HEK293T (cell line): ENCODE measurements around the gene KRT23.

Experiments used
- ARNT ChIP-seq: fragments of 450-650 bp; IDR thresholded peaks from 2 replicates; pipeline ENCODE4 v1.6.1; 2017; ENCODE audit warnings: mild to moderate bottlenecking
- CTBP1 ChIP-seq: fragments of 450-650 bp; IDR thresholded peaks from 2 replicates; pipeline ENCODE4 v1.6.1; 2016; ENCODE audit warnings: borderline replicate concordance
- ELF4 ChIP-seq: fragments of 450-650 bp; IDR thresholded peaks from 2 replicates; pipeline ENCODE4 v1.6.1; 2017; ENCODE audit warnings: antibody characterized with exemption
- FOXA1 ChIP-seq: fragments of 450-650 bp; IDR thresholded peaks from 2 replicates; pipeline ENCODE4 v1.6.1; 2016; ENCODE audit warnings: mild to moderate bottlenecking
- FOXM1 ChIP-seq: fragments of 450-650 bp; IDR thresholded peaks from 2 replicates; pipeline ENCODE4 v1.6.1; 2017; ENCODE audit warnings: mild to moderate bottlenecking, borderline replicate concordance
- HDGF ChIP-seq: fragments of 450-650 bp; IDR thresholded peaks from 2 replicates; pipeline ENCODE4 v1.6.1; 2017; ENCODE audit warnings: antibody characterized with exemption, borderline replicate concordance
- L3MBTL2 ChIP-seq: fragments of 450-650 bp; conservative IDR thresholded peaks from 2 replicates; pipeline ENCODE4 v1.6.1; 2016; ENCODE audit warnings: mild to moderate bottlenecking
- LEF1 ChIP-seq: fragments of 450-650 bp; IDR thresholded peaks from 2 replicates; pipeline ENCODE4 v1.6.1; 2017; ENCODE audit warnings: mild to moderate bottlenecking, borderline replicate concordance
- NFRKB ChIP-seq: fragments of 450-650 bp; IDR thresholded peaks from 2 replicates; pipeline ENCODE4 v1.6.1; 2016; ENCODE audit warnings: mild to moderate bottlenecking, moderate library complexity
- PKNOX1 ChIP-seq: fragments of 450-650 bp; IDR thresholded peaks from 2 replicates; pipeline ENCODE4 v1.6.1; 2016
- SP1 ChIP-seq: fragments of 450-650 bp; IDR thresholded peaks from 2 replicates; pipeline ENCODE4 v1.6.1; 2017
- SUZ12 ChIP-seq: fragments of 450-650 bp; IDR thresholded peaks from 2 replicates; pipeline ENCODE4 v1.6.1; 2016; ENCODE audit warnings: mild to moderate bottlenecking
- TARDBP ChIP-seq: fragments of 450-650 bp; IDR thresholded peaks from 2 replicates; pipeline ENCODE4 v1.6.1; 2016
- ZNF384 ChIP-seq: fragments of 450-650 bp; IDR thresholded peaks from 2 replicates; pipeline ENCODE4 v1.6.1; 2016

- TF ChIP-seq FOXM1 (no peak), NFRKB (no peak), TARDBP (no peak), SP1 (no peak), HDGF (no peak), ZNF384 (no peak), ARNT (no peak), ELF4 (no peak), SUZ12 (no peak), FOXA1 (no peak), PKNOX1 (no peak), L3MBTL2 (no peak), LEF1 (no peak), CTBP1 (no peak)
Measured at GRCh38 chr17:40980117-40980516, 42.7 kb upstream of the KRT23 start.
